VCaP (cell line): ENCODE results near the gene TAF1D.
A peak's percentile ranks its signal among the peaks of the same experiment; 100 is the strongest.

ENCODE experiments used
- H3K27ac ChIP-seq: fragments of 450-650 bp; 2 replicates; pipeline ENCODE4 v1.5.1; 2017
- TF ChIP-seq, protein P1 (sequence below): fragments of 450-650 bp; conservative IDR thresholded peaks from 2 replicates; pipeline ENCODE4 v1.5.1; 2017; ENCODE audit warnings: mild to moderate bottlenecking, moderate library complexity

TAF1D gene

DNA sequence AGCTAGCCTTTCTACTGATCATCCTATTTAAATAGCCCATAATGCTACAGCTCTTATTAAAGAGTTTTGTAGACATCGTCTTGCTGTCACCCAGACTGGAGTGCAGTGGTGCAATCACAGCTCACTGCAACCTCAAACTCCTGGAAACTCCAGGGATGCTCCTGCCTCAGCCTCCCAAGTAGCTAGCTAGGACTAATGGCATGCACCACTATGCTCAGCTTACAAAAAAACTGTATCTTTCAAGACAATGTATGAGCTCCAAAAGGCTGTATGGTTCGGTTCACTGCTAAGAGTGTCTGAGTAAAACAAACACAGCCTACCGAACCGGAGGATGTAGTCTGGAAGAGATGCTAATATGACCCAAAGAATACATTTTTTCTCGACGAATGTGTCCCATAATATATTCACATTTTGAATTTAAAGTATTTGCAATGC, 2.6 kb downstream of the TAF1D start:
- H3K27ac ChIP-seq = peak overlapping the region; percentile 99
- TF ChIP-seq, protein P1, sequence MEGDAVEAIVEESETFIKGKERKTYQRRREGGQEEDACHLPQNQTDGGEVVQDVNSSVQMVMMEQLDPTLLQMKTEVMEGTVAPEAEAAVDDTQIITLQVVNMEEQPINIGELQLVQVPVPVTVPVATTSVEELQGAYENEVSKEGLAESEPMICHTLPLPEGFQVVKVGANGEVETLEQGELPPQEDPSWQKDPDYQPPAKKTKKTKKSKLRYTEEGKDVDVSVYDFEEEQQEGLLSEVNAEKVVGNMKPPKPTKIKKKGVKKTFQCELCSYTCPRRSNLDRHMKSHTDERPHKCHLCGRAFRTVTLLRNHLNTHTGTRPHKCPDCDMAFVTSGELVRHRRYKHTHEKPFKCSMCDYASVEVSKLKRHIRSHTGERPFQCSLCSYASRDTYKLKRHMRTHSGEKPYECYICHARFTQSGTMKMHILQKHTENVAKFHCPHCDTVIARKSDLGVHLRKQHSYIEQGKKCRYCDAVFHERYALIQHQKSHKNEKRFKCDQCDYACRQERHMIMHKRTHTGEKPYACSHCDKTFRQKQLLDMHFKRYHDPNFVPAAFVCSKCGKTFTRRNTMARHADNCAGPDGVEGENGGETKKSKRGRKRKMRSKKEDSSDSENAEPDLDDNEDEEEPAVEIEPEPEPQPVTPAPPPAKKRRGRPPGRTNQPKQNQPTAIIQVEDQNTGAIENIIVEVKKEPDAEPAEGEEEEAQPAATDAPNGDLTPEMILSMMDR = no peak

DNA sequence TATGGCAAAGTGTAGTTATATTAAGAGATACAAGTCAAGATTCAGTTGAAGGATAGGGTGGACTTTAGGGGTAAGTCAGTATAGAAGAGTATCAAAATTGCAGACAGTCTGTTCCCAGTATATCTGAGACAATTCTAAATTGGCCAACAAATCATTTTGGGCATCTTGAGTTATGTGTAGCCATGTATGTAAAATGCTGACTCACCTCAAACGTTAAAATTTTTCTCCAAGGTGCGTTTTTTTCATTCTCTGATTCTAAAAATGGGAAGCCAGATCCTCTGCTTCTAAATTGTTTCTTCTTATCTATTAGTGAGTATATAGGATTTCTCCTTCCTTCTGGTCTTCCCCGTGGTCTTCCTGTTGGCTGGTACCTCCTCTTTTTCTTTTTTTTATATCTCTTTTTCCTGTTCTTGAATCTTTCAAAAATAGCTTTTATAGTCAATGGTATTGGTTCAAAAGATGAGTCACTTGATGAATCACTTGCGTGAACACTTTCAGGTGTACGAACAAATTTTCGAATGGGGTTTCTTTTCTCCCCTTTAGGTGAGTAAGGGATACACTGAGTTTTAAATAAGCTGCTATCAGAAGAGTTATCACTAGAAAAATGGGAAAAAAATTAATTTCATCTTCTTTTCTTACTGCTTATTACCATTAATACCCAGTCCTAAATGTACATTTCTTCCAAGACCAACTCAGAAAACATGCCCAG, 3.2 kb downstream of the TAF1D start:
- TF ChIP-seq, protein P1 = no peak
- H3K27ac ChIP-seq = peak overlapping the region; percentile 99

DNA sequence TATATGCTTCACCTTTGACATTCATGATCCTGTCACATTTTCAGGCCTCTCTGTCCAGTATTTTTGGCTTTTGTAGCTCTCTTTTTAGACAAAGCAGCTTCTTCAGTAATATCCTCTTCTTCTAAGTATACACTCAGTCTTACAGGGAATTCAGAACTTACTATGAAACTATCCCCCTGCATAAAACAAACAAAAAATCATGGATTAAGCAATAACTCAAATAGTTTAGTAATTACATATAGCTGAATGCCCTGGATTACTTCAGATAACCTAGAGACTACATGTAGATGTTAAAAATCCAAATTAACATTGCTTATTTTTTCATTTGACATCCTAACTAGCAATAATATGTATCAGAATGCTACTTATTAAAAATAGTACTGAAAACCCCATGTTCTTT, 5.2 kb downstream of the TAF1D start:
- peak overlapping the region; percentile 99 for H3K27ac ChIP-seq
- TF ChIP-seq, protein P1 = no peak

DNA sequence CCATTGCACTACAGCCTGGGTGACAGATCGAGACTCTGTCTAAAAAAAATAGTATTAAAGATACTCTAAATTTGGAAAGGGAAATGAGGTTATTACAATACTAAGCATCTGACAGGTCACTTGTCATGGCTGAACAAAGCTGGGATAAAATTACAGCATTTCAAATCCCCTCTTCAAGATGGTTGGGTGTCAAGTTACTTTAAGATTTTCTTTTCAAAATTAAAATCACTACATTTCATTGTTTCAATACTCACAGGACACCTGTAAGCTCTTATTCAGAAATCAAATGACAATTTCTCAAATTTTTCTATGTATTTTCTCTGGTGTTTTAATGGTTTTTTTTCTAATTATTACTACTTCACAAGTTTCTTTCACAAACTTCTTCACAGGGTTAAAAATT, 5.7 kb downstream of the TAF1D start:
- TF ChIP-seq, protein P1 = no peak
- H3K27ac ChIP-seq = peak overlapping the region; percentile 99

DNA sequence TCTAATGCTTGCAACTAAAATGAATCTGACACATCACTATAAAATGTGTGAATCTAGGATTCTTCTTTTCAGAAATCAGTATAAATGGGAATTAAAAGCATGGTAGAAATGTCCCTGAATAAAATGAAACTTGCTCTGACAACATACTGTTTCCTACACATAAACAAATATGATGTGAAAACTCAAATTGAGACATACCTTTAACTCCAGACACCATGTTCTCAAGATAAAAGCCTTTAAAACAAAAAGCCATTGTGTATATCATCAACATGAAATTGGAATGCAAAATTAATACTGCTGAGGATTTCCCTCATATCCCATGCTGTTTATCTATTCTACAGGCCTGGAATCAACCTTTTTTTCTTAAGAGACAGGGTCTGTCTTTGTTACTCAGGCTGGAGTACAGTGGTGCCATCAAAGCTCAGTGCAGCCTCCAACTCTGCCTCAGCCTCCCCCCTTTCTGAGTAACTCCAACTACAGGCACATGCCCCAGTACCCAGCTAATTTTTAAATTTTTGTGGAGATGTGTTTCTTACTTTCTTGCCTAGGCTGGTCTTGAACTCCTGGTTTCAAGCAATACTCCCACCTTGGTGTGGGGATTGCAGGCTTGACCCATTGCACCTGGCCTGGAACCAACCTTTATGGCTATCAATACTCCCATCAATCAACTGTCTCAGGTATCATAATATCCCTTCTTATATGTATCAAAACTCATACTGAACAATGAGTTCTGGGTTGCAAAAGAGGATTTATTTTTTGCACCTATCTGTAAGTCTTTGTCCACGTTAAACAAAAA, 6.7 kb downstream of the TAF1D start:
- TF ChIP-seq, protein P1 = no peak
- H3K27ac ChIP-seq = peak overlapping the region; percentile 99

DNA sequence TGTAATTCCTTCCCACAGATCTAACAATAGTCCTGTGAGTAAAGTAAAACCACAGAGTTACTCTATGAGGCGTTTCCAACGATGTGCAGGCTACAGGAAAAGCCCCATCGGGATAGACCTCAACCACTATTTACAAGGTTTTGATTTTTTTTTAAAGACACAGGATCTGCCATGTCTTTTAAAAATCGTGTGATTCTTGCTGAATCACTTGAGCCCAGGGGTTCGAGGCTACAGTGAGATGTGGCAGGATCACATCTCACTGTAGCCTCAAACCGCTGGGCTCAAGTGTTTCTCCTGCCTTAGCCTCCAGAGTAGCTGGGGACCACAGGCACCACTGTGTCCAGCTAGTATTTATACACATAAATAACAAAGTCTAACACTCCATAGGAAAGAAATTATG, 7.8 kb downstream of the TAF1D start:
- H3K27ac ChIP-seq = peak overlapping the region; percentile 99; the same call in 1 of the 2 replicates
- TF ChIP-seq, protein P1 = no peak

DNA sequence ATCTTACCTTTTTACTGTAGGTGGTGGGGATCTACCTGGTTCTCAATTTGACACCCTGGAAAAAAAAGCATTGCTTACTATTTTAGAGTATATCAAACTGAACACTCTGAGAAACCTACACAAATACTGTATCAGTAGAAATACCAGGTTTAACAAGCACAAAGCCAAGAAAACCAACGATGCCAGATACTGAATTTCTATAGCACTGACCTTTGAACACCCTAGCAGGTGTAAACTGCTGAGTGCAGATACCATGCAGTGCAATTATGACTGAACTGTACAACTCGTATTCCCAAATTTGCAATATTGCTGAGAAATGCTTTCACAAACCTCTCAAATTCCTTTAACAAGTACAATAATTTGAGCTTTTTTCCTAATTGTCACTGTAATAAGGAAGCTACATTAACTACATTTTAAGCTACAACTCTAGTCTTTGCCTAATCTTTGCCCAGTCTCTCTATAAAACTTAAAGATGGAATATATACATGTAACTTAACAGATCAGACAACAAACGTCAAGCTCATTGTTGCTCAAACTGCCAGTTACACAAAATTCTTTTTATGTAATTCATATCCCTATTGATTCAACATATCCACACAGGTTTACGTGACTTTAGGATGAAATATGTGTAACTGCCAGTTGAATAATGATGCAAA, 8.9 kb downstream of the TAF1D start:
- peak overlapping the region; percentile 99; the same call in 1 of the 2 replicates for H3K27ac ChIP-seq
- TF ChIP-seq, protein P1 = no peak
